ENCODE data around the gene EVL.
"Not testable (repeated sequence)": the region's sequence is repeated elsewhere in the genome, so short reads cannot be mapped to it uniquely, and the experiment has no call there.

EVL gene

DNA sequence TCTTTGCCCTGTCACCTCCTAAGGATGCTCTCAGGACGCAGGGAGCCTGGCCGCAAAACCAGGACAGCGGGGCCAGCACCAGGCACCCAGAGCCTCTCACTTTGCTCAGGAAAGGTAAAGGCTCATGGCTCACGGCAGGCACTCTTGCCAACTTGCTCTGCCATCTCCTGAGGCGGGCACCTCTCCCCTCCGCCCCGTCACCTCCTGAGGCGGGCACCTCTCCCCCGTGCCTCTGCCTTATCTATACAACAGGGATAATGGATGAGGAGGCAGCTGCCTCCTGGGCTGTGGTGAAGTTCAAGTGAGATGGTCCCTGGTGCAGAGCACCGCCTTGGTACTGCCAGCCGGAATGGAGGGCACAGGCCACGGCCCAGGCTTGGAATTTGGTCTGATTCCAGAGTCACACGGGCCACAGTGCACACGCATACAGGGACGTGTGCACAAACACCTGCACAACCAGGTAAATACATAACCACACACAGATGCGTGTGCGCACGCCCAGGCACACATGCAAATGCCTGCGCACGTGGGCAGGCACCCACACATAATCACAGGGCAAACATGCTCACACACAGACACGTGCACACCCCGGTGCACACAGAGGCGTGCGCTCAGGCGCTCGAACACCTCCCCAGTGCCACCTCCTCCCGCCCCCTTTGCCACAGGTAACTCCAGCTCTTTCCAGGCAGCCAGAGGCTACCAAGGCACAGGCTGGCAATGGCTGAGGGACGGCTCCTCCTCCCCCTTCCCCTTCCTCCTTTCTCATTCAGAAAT lies 82.7 kb downstream of the EVL start:
- no peak for DNase-seq (ENCODE audit: low spot score)

DNA sequence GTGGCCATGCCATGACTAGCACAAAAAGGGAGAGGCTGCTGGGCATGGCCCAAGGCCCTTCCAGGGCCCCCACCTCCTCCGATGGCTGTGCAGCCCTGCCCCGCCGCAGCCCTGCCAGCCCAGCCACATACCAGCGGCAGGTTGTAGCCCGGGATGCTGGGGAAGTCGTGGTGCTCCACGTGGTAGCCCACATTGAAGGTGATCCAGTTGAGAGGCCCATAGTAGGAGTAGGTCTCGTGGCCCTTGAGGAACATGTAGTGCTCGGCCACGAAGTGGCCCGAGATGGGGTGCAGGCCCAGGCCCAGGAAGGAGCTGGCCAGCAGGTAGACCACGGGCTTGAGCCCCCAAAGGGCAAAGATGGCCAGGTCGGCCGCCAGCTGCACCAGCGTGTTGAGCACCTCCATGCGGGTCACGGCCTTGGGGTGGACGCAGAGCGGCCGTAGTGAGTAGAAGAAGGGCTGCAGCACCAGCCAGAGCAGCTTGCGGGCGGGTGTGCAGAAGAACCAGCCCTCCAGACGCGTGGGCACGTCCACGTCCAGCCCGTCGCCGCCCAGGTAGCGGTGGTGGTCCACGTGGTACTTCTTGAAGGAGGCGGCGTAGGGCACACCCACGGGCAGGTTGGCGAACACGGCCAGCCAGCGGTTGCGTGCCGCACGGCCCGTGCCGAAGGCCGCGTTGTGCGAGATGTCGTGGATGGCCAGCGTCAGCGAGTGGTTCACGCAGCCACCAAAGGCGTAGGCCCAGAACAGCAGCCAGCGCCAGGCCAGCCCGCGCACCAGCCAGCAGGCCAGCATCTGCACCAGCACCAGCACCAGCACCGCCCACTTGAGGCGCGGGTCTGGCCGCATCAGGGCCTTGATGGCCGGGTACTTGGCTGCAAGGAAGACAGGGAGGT lies 83.9 kb downstream of the EVL start:
- no peak for DNase-seq (ENCODE audit: low spot score)

DNA sequence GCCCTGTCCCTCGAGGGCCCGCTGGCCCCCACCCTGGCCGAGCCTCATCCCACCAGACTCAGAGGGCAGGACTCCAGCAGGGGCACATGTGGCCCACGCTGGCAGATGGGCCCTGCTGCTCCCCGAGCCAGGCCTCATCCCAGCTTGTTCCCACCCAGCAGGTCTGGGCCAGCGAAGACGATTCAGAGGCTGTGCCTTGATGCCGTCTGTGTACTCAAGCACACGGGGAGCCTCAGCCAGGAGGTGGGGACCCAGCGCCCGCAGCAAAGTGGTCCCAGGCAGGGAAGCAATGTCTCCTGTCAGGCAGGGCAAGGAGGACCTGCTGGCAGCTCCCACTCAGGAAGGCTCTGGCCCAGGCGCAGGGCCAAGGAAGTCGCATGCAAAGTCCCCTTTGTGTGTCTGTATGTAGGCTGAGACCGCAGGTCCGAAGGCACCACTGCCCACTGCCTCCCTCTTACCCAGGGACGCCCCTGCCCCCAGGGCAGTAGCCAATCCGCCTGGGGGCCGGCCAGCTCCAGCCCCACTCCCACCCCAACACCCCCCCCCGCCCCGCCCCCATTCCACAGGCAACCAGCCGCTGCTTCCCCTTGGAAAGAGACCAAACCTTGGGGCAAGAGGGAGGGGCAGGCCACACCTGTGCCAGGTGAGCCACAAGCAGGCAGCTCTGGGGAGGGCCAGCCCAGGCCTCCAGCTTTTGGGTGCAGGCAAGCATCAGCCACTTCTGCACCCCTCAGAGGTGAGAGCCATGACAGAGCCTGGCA lies 84.8 kb downstream of the EVL start:
- DNase-seq (ENCODE audit: low spot score) = no peak

DNA sequence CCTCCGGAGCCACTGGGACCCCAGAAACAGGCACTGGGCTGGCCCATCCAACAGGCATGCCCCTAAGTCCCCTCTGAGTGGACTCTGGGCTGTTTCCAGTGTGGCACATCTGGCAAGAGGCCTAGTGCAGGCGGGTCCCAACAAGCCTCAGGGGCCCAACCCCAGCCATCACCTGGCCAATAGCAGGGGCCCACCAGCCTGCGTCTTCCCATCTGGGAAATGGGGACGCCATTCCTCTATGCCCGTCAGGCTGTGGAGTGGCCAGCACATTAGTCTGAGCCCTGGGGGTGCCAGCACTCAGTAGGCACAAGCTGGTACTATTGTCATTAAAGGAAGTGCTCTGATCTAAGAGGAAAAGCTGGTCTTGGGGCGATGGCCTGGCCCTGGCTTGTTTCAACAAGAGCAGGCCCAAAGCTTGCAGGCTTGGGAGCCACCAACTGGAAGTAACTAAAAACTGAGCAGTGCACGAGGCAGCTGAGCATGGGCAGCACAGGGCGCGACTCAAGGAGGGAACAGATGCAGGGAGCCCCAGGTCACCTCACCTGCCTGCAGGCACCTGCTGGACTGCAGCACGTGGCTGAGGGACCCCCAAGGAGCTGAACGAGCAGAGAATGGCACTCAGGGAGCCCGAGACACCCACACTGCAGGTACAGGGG lies 85.8 kb downstream of the EVL start:
- no peak for DNase-seq (ENCODE audit: low spot score)

DNA sequence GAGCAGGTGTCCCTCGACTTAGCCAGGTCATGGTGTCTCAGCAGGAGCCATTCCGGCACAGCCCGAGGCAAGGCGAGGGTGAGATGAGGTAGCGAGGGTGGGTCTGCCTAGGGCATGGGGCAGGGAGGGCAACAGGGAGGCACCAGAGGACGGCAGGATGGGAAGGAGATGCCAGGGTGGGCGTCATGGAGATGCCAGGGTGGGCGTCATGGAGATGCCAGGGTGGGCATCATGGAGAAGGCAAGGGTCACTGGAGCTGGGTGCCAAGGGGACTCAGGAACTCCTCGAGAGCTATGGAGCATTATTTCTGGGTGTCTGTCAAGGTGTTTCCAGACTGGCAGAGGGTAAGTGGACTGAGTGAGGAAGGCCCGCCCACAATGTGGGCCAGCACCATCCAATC lies 86.9 kb downstream of the EVL start:
- DNase-seq (ENCODE audit: low spot score) = no peak

DNA sequence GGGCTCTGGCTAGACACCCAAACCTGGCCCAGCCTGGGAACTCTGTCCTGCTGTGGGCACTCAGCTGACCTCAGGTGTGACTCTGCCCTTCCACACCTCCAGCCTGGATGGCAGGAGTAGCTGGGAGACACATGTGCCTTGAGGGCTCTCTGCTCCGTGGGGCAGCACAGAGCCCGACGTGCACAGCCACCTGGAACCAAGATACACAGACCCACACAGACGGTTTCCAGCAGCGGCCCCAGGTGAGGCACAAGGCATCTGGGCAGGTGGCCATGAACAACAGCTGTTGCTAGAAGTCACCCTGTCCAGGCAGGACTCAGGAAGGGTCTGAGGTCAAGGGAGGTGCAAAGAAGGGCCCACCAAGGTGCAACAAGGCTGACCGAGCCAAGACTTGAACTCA lies 88.3 kb downstream of the EVL start:
- no peak for DNase-seq (ENCODE audit: low spot score)

DNA sequence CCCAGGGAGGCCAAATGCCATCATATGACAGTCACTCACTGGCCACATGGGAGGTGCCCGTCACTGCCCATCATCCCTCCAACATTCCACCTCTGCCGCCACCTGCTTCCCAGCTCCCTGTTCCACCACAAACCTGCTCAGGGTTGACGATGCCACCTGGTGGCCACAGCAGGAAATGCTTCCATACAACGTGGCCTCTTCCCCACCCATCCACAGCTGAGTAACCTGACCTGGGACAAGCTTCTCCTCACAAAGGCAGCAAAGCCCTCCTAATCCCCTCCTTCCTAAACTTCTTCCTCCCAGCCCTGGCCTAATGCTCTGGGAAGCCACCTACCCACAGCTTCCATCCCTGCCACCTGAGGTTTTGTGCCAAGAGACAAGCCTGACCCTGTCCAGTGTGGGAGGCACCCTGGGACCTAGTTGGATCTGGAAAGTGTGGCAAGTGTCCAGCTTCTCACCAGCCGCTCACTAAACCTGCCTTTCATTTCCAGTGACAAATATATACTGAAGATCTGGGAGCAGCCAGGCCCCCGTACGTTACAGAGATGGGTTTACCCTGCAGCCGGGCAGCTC lies 89.9 kb downstream of the EVL start:
- peak; percentile 59 for DNase-seq (ENCODE audit: low spot score)

DNA sequence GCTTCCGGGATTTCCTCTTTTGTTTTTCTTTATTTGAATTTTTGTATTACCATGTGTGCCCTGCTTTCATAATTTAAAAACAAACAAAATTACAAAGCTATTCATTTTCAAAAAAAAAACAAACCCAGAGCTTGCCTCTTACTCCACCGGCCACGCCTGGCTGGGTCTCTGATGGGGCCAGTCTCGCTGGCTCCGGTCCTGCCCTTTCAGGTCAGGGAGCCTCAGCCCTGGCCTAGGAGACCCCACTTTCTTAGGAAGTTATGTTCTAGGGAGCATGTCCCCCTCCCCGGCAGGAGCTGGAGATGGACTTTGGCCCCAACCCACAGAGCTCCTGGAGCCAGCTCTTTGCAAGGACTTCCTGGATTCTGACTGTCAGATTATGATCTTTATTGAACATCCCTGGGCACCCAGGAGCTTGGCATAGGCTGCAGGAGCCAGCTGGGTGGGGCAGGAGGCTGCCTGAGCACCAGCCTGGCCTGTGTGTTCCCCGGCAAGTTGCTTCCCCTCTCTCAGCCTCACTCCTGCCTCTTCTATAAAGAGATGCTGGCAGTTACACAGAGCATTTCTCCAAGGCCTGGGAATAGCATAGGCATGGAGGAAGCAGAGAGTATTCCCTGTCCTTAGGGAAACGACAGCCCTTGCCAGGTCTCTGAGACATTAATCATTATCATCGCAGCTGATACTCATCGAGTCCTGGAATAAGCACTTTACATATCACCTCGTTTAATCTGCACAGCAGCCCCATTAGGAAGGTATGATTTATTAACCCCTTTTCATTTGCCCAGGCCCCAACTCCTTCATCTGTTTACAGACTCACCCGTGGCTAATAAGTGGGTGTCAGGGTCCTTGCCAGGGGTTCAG lies 90.8 kb downstream of the EVL start:
- no peak for DNase-seq (ENCODE audit: low spot score)

DNA sequence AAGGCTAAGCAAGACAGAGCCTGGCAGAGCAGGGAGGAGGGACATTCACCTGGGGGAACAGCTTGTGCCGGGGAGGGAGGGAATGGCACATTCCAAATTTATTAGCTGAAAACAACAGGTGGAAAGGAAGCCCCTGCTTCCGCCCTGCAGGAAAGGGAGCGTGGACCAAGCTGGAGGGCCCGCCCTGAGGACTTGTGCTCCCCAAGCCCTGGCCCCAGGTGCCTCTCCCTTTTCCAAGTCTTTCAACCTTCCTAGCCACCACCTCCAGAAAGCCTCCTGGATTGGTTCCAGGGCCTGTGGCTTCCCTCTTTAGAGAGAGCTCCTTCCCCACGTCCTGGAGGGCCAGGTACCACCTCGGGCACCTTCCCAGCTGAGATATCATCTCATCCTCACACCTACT lies 91.6 kb downstream of the EVL start:
- DNase-seq (ENCODE audit: low spot score) = no peak

DNA sequence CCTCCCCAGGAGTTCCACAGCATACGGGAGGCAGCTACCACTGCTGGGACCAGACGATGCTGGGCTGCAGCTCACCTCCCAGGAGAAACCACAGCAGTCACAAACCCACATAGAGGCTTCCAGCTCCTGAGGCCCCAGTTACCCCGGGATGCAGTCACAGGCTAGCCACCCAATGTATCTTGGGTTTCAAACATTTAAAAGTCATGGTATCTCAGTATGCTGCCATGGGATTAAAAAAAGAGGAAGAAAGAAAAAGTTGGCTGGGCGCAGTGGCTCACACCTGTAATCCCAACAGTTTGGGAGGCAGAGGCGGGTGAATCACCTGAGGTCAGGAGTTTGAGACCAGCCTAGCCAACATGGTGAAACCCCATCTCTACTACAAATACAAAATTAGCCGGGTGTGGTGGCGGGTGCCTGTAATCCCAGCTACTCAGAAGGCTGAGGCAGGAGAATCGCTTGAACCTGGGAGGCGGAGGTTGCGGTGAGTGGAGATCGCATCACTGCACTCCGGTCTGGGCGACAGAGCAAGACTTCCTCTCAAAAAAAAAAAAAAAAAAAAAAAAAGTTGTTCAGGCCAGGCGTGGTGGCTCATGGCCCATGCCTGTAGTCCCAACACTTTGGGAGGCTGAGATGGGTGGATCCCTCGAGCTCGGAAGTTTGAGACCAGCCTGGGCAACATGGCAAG lies 92.5 kb downstream of the EVL start:
- not testable (repeated sequence) for DNase-seq (ENCODE audit: low spot score)

DNA sequence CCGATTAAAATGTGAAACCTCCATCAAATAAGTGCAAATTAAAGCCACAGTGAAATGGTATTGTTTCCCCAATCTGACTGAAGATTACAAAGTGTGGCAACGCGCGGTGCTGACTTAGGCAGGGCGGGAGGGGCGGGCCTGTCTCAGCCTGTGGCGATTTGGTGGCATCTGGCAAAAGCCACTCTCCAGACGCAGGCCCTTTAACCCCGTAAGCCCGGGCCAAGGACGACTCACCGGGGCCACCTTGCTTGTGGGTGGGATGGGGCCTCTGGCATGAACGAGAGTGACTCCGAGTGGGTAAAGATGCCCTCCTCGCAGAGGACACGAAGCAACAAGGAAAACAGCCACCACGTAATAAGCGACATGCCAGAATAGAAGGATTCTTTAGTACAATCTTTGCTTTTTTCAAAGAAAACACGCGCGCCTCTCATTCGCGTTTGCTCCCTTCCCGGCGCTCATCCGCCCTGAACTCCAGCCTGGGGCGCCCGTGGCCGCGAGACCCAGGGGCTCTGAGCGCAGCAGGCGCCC lies 93.4 kb downstream of the EVL start:
- DNase-seq (ENCODE audit: low spot score) = no peak

DNA sequence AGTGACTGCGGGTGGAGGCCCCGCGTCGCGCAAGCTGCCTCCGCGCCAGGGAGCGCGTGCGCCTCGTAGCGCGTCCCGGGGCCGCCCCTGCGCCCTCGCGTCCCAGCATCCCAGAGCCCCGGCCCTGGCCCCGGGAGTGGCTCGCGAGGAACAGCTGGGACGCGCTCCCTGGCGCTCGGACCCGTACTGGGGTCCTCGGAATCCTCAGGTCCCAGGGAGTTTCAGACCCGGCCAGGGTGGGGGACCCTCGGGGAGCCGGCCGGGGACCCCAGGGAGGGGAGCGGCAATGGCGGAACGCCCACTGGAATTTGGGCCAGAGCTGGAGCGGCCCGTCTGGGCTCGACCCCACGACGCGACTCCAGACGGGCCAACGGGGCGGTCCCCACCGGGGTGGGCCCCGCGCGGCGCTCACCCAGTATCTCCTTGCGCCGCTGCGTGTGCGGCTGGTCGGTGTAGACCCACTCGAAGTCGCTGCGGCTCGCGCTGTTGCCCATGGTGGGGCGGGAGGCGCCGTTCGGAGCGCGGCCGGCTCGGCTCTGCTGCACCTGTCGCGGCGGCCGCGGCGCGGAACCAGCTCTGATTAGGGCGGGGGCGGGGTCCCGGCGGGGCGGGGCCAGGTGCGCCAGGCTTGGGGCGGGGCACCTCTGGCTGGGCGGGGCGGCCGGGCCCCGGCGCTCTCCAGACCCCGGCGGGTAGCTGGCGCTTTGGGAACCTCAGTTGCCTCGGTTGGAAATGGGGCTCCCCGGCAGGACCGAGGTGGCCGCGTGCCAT lies 94.1 kb downstream of the EVL start, which contains the start of gene DEGS2:
Gene DEGS2 (minus strand): TSS at position 552 of the 771 bp plus-strand sequence. CDS start 58 bp downstream, at position 494.
- no peak for DNase-seq (ENCODE audit: low spot score)

DNA sequence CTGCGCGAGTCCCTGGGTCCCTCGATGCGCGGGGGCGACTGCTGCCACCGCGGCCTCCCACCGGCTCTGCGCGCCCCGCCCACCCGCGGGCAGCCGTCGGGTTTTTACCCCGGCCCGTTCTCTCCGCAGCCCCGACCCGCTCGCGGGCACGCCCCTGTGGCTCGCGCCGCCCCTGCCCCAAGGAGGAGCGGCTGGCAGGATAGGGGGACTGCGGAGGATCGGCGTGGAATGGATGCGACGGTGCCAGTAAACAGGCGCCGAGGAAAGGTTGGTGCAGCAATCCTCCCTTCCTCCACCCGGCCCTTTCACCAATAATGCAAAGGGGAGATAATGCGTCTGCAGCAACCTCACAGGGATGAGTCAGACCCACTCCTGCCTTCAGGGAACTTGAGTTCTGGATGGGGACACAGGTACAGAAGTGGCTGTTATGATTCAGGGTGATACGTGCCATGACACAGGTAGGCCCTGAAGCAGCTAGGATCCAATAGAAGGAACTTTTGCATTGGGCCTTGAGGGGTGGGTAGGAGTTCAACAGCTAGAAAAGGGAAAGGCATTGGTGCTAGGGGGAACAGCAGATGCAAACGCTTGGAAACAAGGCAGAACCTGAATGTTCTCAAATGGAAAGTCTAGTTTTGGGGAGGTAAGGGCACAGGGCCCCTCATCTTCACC lies 94.8 kb downstream of the EVL start:
- no peak for DNase-seq (ENCODE audit: low spot score)

DNA sequence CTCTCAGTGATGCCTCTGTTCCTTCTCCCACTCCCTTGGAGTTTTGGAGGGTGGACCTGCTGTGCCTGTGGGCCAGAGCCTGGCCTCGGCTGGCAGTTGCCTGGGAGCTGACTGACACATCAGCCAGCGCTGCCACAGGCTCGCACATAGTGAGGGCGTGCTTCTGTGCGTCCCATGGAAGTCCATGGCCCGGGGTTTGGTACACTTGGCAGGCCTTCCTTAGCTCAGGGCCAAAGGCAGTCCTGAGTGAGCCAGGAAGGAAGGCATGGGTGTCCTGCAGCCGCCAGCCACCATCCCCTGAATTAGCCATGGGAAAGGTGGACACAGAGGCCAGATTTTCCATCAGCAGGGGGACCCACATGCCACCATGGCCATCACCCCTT lies 95.3 kb downstream of the EVL start:
- DNase-seq (ENCODE audit: low spot score) = no peak

DNA sequence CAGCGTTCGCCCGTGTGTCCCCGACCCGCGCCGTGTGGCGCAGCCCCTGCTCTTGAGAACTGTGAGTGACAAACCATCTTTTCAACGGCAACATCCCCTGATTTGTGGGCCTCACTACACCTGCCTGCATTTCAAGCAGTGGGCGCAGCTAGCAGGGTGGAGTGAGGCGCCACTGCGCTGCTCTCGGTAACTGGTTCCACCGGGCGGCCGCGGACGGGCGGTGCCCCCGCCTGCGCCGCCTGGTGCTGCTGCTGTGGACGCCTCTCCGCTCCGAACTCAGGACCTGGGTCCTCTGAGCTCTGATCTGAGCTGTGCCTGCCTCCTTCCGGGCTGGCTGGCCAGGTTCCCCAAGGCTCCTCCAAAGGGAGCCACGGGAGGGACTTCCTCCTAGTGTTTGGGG lies 100.2 kb downstream of the EVL start:
- no peak for DNase-seq (ENCODE audit: low spot score)

DNA sequence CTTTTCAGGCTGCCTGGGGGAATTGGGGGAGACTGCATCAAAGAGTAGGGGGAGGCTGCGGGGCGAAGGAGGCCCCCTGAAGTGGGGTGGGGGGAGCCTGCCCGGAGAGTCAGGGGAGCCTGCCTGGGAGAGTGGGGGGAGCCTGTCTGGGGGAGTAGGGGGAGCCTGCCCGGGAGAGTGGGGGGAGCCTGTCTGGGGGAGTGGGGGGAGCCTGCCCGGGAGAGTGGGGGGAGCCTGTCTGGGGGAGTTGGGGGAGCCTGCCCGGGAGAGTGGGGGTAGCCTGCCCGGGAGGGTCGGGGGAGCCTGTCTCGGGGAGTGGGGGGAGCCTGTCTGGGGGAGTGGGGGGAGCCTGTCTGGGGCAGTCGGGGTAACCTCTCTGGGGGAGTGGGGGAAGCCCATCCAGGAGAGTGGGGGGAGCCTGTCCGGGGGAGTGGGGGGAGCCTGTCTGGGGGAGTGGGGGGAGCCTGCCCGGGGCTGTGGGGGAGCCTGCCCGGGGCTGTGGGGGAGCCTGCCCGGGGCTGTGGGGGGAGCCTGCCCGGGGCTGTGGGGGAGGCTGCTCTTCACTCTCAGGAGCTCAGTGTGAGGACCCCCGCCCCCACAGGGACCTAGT lies 100.7 kb downstream of the EVL start:
- no peak for DNase-seq (ENCODE audit: low spot score)

DNA sequence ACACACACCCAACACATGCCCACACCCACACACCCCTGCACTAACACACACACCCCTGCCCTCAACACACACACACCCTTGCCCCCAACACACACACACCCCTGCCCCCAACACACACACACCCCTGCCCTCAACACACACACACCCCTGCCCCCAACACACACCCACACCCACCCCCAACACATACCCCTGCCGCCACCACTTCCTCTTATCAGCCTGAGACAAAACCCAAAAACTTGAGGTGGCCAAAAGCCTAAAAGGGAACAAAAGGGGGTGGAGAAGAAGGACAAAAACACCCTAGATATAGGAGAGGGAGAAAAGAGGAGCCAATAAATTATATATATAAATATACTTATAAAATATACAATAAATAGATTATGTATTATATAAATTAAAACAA lies 103.3 kb downstream of the EVL start:
- no peak for DNase-seq (ENCODE audit: low spot score)

DNA sequence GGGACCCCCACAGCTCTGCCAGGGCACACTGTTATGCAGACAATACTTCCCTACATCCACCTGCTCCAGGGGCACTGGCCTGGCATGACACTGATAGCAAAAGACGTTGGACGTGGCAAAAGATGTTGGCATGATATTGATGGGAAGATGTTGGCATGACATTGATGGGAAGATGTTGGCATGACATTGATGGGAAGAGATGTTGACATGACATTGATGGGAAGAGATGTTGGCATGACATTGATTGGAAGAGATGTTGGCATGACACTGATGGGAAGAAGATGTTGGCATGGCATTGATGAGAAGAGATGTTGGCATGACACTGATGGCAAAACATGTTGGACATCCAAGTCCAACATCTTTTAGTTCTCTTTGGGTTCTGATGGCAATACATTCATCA lies 105.7 kb downstream of the EVL start:
- no peak for DNase-seq (ENCODE audit: low spot score)

Measured in hematopoietic multipotent progenitor cell treated with erythropoietin and hydrocortisone succinate and interleukin-3 and kit ligand, for 15 days (in vitro differentiated cells).